Activated T-cell treated with anti-CD3 and anti-CD28 coated beads for 1 hour (primary cell): Measurements from ENCODE around the gene IQCE.

ENCODE experiments used
- DNase-seq: peaks from one replicate; pipeline ENCODE4 v3.0.0-alpha.2; 2020; ENCODE audit warnings: low read depth

Gene IQCE

GRCh38 chr7:2635148-2635668 is 76.4 kb downstream of the IQCE start:
- no peak for DNase-seq

- no peak for DNase-seq
These were observed 77.3 kb downstream of the IQCE start for GRCh38 chr7:2635810-2636701.

DNA sequence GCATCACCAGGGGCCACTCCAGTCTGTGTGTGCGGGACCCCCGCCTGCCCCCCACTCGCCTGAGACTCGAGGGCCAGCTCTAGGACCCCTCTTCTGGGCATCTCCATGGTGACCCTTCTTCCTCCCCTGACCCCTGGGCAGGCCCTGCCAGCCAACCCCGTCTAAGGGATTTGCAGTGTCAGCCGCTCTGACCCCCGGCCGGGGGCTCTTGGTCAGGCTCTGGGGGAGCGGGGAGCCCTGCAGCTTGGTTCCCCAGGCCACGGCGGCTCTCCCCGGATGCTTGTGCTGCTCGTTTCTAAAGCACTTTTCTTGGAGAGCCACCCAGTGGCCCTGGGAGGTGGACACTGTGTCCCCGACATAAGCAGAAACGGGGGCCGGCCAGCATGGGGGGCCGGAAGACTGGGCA is 78.3 kb downstream of the IQCE start:
- no peak for DNase-seq

DNA sequence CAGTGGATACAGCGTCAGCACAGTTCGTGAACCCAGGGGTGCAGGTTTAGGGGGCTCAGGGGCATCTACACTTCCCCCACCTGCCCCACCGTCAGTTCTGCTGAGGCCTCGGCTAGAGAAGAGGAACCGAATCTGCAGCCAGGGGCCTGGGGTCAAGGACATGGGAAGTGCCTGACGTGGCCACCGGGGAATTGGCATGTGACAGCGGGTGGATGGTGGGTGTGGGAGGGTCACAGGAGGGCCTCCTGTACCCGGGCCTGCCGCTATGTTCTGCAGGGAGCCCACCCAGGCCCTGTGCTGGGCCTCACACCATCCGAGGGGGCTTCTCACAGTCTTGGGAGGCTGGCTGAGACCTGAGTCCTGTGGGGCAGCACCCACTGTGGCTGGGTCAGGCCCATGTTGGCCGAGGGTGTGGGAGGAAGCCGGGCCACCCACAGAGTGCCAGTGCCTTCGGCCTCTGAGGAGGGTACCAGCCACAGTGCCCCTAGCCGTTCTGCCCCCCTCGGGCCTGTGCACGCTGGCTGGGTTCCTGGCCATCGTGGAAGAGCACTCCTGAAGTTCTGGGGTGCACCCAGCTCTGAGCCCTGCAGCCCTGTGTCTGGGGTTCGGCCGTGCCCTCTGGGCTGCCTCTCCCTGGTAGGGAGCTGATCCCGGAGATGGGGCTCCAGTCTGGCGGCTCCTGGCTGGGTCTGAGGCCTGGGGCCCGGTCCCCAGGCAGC is 78.9 kb downstream of the IQCE start:
- no peak for DNase-seq

DNA sequence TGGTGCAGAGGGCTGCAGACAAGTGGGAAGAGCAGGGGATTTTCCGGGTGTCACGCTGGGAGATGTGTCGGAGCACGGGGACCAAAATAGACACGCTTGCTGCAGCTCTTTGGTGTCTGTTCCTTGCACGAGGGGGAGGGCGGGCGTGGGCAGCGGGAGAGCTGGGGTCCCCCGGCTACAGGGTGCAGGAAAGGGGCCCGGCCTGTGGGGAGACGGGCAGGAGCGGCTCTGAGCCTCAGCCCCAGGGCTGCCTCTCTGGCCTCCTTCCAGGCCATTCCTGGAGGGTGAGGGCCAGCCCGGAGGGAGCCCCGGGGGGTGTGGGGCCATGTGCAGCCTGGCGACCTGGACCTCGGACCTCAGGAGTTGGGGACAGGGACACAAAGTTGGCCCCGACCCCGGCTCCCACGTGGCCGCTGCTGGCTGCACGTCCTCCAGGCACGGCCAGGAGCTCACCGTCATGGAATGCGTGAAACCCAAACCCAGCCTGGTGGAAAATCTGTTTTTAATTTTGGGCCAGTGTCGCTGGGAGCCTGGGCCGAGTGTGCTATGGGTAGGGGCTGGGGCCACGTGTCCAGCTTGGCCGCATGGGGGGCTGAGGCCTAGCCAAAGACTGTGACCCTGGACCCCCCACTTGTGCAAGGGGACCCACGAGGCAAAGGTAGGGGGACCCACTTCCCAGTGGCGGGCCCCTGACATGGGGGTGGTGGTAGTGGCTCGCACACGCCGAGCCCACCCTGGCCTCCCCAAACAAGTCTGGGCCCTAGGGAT is 79.6 kb downstream of the IQCE start:
- no peak for DNase-seq

DNA sequence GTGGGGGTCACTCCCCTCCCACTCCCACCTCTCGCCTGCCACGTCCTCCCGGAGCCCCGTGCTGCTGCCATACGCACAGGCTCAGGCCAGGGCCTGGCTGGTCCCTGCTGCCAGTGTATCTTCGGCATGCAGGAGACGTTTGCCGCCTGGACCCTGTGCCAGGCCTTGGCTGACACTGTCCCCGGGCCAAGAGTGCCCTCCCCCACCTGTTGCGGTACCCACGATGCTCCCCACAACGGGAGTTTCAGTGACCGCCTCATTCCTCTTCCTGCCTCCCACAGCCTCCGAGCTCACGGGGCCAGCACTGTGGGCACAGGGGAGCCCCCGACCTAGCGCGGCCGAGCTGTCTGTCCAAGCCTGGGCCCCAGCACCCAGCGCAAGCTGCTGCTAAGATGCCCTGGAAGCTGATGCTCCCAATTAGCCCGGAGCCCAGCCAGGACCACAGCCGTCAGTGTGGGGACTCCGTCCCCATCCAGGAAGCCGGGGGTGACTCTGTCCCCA is 80.5 kb downstream of the IQCE start:
- no peak for DNase-seq

DNA sequence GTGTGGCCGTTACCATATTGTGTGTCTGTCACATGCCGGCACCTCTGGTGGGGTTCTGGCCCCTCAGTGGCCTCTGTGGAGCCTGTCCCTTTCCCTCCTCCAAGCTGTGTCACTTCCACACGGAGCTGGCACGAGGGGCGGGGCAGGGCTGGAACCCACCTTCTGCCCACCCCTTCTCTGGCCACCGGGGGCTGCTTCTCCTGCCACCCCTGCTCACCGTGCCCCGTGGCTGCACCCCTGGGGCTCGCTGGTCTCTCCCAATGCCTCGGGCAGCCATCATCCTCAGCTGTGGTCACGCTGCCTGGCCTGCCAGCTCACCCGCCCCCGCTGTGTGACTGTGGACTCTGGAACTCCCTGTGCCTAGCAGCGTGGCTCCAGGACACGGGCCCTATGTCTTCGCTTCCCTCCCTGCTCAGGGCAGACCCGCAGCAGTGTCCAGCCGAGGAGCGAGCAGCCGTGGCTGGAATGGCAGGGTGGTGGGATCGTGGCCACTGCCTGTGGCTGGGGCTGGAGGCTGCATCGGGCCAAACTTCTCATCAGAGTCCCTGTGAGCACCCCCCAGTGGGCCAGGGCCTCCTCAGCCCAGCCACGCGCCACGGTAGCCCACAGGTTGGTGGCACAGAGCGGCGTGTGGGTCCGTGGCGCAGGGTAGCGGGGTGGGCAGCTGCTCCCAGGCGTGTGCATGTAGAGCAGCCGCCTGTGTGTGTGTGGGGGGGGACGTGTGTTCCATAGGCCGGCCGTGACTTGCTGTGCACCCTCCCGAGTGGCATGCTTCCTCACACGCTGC is 81.1 kb downstream of the IQCE start:
- no peak for DNase-seq

DNA sequence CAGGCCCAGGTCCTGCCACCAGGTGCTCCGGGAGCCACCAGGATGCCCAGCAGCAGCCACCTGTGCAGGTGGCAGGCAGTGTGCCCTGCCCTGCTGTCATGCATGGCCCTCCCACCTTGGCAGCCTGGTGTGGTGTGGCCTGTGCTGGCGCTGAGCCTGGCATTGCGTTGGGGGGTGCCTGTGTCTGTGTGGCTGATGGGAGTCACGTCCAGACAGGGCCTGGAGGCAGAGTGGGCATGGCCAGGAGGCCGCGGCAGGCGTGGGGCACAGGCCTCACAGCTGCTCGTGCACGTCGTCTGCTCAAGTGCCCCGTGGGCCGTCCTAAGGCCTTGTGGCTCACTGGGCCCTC is 81.7 kb downstream of the IQCE start:
- DNase-seq: no peak

GRCh38 chr7:2640846-2641316 is 82.1 kb downstream of the IQCE start:
- no peak for DNase-seq

DNA sequence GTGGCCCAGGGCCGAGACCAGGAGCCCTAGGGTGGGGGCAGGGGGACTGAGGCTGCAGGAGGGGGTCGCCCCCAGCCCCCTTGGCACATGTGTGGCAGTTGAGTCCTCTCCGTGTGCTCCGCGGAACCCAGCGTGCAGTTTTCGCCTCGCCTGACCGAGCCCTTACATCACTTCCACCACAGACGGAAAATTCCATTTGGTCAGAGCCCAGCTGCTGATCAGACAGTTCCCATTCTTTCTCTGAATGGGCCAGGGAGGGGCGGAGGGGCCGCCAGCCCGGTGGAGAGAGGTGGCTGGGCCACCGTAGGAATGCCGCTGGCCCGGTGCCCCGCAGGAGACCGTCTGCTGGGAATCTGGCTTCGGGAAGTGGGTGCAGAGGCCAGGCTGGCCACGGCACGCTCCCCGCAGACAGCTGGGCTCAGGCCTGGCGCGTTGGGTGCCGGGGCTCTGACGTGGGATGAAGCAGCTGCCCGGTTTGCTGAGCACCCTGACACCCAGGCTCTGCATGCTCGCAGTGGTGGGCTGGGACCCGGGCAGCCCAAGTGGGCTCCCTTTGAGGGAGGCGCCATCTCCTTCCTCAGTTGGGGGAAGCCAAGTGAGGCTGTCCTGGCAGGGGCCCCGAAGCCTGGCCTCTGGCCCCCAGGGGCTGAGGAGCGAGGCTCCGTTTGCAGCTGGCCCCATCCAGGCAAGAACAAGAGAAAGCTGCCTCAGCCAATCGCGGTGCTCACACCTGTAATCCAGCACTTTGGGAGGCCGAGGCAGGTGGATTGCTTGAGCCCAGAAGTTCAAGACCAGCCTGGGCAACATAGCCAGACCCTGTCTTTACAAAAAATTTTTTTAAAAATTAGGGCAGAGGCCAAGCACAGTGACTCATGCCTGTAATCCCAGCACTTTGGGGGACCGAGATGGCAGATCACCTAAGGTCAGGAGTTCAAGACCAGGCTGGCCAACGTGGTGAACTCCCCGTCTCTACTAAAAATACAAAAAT is 82.9 kb downstream of the IQCE start:
- no peak for DNase-seq

GRCh38 chr7:2643386-2644219 is 84.8 kb downstream of the IQCE start:
- no peak for DNase-seq

DNA sequence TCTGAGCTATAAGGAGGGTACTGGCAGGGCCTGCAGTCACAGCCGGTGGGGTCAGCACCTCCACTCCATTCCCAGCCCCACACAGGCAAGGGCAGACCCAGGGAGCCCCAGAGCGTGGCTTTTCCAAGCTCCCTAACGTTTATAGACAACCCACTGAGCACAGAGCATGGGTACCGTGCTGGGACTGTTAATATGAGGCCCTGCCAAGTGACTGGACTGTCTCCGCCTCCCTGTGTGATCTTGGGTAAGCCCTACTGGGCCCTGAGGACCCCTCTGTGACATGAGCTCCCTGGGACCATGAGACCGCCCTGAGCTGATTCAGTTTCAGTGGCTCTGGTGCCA is 85.4 kb downstream of the IQCE start:
- DNase-seq: no peak

- no peak for DNase-seq
These were observed 85.9 kb downstream of the IQCE start for GRCh38 chr7:2644562-2645273.

- no peak for DNase-seq
These were observed 86.6 kb downstream of the IQCE start for GRCh38 chr7:2645274-2645868.

- DNase-seq: no peak
These were observed 87.5 kb downstream of the IQCE start for GRCh38 chr7:2646336-2646679.

- no peak for DNase-seq
These were observed 88.1 kb downstream of the IQCE start for GRCh38 chr7:2646680-2647571.

DNA sequence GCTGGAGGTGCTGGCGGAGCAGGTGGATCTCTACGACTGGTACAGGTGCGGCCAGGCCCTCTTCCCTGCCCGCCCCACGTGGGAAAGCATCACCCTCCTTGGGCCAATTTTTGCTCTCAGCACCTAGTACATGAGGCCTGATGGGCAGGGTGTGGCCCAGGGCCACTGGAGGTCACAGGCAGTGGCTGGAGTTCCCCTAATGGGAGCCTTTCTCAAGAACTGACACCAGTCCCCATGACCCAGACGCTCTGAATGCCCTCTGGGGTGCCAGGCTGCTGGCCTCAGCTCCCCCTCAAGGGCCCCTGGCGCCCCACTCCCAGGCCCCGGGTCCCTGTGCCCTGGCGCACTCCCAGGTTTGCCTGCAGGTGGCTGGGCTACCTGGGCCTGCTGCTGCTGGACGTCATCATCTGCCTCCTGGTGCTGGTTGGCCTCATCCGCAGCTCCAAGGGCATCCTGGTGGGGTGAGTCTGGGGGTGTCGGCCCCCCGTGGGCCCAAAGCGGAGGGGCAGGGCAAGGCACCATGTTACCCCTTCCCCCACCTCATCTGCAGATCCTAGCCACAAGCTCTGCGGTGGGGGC is 88.9 kb downstream of the IQCE start:
- DNase-seq: no peak
